Activated T-cell treated with anti-CD3 and anti-CD28 coated beads for 48 hours (primary cell): ENCODE measurements around the gene ROPN1L.
"Not testable (repeated sequence)": the region's sequence is repeated elsewhere in the genome, so short reads cannot be mapped to it uniquely, and the experiment has no call there.

Source experiments
- DNase-seq: peaks from one replicate; pipeline ENCODE4 v3.0.0-alpha.2; 2020; ENCODE audit warnings: low read depth

Gene ROPN1L

DNA sequence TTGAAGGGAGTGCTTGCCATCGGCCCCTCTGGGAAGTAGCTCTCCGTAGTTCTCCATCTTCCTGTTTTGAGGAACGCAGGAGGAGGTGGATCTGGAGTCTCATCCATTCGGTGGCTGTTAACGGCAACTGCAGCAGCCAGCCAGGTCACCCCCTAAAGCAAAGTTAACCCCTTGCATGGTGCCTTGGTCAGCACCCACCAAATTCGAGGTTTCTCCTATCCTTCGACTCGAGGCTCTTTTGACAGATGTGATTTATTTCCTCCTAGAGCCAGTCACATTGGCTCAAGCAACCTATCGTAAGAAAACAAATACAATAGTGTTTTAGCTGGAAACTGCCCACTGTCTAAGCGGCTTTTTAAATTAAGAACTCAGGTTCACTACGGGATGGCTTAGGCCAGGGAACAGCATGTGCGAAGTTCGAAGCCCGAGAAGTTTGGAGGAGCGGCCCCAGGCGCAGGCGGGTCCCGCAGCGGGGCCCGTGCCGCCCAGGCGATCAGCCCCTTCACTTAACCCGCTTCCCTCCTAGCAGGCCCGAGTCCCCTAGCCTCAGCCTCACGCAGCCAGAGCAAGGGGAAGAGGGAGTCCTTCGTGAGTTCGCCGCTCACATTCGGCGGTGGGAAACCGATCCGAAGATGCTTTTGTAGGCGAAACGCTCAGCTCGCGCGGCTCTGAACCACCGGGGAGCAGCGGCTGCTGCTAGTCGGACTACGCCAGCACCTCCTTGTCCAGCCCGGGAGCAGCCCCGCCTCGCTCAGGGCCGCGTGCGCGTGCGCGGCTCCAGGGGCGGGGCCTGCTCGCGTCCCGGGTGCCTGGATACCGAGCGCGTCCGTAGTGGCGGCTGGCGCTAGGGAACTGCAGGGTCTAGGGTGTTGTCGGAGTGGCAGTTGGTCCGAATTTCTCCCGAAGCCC lies at the start of gene ROPN1L:
ROPN1L (plus strand) TSS at position 797 of the 909 bp plus-strand sequence. CDS start 289 bp downstream, outside the sequence.
- DNase-seq = peak; percentile 82

DNA sequence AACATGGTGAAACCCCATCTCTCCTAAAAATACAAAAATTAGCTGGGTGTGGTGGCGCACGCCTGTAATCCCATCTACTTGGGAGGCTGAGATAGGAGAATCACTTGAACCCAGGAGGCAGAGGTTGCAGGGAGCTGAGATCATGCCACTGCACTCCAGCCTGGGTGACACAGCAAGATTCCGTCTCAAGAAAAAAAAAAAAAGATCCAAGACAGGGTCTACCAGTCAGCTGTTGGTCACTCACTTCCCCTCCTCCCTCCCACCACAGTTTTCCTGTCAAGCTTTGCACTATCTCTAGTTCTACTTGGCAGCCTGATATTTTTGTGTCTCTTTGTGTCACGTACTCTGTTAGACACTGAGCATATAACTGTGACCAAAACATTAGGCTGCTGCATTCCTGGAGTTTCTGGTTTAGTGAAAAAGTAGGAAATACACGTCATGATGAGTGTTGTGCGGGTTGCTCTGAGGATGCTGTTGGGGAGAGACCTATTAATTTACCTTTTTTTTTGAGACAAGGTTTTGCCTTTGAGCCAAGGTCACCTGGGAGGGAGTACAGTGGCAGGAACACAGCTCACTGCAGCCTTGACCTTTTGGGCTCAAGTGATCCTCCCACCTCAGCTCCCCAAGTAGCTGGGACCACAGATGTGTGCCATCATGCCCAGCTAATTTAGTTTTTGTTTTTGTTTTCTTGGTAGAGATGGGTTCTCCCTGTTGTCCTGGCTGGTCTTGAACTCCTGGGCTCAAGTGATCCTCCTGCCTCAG lies 48.9 kb upstream of the ROPN1L start:
- not testable (repeated sequence) for DNase-seq

DNA sequence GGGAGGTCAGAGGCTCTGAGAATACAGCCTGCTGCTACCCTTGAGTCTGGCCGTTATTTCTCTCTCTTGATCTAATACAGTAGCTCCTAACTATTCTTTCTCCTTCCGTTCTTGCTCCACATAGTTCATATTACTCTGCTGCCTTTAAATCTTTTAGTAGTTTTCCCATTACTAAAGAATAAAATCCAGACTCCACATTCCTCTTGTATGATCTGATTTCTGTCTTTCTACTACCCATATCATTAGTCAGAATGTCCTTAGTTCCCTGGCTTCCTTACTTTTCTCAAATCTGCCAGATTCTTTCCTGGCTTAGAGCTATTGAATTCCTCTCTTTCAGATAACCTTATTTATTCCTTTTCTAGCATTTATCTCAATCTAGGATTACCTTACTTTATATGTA lies 48.2 kb upstream of the ROPN1L start:
- no peak for DNase-seq

DNA sequence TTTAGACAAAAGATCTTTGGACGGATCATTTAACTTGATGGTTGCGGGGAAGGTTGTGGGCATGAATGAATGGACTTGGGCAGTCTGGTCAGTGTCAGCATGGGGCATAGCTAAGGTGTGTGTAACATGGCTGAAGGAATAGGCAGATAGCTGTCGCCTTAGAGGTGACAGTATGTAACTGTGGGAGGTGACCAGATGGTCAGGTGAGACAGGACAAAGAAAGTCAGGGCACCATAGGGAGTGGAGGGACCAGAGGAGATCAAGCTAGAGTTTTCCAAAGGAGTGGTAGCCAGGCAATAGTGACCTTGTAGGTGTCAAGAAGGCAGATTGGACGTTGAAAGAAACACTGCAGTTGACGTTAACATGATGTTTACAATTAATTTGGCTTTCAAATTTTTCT lies 45.1 kb upstream of the ROPN1L start:
- DNase-seq = no peak

DNA sequence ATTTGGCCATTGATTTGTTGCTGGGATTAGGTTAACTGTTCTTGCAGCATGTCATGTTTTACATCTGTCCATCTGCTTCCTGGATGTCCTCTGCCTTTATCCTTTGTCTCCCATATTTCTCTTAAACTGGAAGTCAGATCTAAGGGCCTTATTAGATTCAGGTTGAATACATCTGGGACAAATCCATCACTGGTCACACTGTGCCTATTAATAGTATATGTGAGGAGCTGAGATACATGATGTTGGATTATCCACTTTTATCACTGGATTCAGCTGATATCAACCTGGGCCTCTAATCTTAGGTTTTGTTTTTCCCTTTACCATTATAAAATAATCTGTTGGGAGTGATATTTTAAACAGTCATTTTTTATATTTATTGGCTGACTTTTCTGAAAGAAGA lies 41.8 kb upstream of the ROPN1L start:
- no peak for DNase-seq

DNA sequence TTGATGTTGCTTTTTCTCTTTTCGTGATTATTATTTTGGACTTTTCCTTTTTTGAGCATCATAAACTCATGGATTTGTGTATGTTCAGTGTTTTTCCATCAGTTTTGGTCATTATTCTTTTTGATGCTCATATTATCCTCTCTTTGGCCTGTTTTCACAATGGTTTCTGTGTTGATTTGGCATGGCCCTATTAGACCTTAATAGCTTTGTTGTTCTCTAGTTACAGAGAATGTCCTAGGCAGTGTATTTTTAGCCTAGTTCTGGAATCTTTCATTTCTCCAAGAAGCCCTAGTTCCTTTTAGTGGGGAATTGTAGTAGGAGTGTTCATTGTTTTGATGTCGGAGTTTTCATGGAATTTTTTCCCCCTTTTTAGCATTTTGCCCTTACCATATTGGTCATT lies 41.3 kb upstream of the ROPN1L start:
- no peak for DNase-seq

DNA sequence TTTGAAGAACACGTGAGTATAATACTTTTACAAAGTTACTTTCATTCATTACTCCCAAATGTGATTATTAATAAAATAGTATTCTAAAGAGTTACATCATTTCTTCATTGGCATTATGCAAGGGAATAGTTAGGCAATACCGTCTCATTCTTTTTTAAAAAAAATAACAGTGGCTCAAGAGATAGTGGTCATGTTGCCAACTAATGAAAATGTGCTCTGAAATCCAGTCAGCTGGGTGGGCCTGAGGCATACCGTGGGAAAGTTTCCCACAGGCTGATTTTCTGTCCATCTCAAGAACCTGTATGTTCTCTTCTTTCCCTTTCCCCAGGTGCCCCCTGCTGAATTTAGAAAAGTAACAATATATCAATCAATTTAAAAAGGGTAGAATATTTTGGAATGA lies 40.8 kb upstream of the ROPN1L start:
- no peak for DNase-seq

DNA sequence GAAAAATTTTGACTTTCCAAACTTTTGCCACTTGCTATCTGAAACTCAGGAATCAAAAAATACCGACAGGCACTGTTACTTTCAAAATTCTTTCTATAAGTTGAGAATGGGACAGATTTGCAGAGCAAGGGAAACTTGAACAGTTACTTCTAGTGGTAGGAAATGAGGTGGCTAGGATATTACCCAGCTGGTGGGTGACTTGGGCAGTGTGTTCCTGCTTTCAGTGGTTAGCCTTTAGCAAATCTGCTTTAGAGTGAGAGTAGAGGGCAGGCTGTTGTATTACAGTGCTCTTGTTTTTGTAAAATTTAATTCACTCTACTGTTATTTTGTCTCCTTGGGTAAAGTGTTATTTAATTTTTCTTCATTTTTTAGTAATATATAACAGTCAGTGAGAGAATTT lies 40.2 kb upstream of the ROPN1L start:
- DNase-seq = no peak

DNA sequence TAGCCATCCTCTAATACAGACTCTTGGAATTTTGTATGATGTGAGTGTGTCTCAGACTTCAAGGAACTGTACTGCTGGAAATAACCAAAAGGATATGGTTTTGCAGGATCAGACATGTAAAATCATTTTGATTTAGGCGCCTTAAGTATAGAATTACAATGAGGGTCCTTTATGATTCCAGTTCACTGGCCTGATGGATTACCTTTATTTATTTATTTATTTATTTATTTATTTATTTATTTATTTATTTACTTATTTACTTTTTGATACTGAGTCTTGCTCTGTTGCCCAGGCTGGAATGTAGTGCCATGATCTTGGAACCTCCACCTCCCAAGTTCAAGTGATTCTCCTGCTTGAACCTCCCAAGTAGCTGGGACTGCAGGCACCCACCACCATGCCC lies 37.9 kb upstream of the ROPN1L start:
- DNase-seq = no peak

DNA sequence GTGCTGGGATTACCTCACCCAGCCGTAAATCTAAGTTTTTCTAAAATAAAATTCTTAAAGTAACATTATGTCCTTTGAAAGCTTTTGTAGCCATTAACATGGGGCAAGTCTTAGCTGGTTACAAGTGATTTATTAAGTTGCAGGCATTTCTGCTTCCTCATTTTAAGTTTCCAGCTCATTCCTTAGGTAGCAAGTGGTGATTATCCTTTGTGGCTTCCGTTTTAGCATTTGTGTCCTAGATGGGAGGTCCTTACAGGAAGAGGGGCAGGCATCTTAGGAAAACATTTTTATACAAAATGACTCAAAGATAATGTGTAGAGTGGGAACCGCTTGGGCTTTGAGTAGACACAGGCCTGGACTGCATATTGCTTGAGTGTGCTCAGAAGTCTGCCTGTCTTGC lies 35.0 kb upstream of the ROPN1L start:
- no peak for DNase-seq

DNA sequence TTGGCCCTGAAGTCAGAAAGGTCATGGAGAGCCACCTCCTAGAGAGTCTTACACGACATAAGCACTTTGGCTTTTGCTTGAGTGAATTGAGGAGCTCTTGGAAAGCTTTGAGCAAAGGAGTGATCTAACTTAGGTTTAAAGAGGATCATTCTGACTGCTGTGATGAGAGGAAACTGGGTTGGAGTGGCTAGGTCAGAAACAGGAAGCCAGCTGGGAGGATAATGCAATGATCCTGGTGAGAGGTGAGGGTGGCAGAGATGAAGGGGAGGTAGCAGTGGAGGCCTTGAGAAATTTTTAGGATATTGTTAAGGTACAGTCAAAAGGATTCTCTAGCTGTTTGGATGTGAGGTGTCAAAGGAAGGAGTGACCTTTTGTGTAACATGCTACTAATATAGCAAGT lies 32.2 kb upstream of the ROPN1L start:
- DNase-seq = no peak

DNA sequence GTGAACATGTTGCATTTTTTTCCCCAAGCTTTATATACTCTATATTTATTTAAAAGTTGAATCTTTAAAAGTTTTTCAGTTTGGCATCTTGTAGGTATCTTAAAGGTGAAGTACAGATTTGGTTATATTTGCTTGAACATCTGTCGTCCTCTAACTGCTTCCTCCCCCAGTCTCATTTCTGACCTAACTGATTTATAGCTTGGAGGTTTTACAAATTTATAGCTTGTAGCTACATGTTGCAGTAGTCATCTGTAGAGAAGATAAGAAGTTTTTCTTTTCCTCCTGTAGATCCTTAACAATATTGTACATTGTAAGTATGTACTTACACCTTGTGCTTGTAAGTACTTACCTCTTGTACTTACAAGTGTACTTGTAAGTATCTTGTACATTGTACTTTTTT lies 31.0 kb upstream of the ROPN1L start:
- DNase-seq = no peak

DNA sequence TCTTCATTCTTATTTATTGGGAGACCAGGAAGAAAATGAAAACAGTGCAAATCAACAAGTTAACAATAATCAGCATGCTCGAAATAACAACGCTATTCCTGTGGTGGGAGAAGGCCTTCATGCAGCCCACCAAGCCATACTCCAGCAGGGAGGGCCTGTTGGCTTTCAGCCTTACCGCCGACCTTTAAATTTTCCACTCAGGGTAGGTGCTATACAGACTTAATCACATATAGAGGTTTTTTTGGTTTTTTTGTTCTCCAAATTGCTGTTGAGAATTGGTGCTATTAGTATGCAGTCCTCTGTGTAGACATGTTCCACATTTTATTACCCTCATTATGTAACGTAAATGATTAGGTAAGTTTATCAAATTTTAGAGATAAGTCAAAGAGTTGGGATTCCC lies 30.3 kb upstream of the ROPN1L start:
- DNase-seq = no peak

DNA sequence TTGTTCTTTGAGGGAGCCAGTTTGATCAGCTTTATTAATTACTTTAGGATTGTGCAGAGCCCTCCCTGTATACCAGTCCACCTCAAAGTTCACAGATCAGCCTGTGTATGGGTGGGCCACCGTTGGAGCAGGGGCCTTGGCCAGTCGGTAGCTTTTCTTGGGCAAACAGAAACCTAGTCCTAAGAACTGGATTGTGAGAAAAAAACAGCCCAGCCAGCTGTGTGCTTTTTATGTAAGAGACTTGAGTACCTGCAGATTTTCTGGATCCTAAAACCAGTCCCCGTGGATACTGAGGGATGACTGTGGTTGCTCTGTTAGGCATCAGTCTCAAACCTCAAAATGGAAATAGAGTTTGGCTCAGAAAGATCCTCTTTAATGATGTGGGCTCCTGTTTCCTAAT lies 24.8 kb upstream of the ROPN1L start:
- DNase-seq = no peak

DNA sequence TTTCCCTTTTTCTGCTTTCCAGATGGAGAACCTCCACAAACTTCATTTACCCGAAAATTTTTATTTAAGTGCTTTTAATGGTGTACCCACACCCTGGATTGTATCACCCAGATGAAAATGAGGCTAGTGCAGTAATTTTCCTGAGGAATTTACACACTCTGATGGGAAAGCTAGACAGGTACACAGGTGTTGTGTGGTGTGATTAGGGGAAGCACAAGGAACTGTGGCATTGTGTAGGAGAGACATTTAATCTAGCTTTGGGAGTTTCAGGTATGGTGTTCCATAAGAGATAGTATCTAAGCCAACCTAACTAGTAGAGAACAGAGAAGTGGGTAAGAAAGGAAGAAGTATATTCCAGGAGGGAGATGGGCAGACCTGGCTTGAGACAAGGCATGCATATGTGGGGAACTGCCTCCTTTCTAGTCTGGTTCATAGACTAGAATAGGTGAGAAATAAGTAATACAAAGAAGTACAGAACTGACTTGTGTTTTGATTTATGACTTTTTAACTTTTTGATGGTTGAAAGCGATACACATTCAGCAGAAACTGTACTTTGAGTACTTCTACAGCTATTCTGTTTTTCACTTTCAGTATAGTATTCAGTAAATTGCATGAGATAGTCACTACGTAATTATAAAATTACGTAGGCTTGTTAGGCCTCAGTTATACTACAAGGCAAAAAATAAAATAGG lies 22.9 kb upstream of the ROPN1L start:
- no peak for DNase-seq

DNA sequence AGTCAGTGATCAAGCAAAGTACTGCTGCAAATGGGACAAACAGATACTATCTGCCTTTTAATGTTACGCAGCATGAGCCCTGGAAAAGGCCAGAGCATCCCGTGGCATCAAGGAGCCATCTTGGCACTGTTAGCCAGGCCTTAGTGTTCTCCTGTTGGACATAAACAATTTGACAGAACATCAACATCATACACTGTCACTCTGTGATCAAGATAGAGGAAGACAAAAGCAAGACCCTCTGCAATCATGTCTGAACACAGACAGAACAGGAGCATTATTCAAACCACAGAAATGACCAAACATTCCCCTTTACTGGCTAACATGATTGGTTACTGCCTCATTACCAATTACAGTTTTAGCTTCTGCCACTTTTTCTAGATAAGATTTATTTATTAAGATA lies 21.2 kb upstream of the ROPN1L start:
- DNase-seq = no peak

DNA sequence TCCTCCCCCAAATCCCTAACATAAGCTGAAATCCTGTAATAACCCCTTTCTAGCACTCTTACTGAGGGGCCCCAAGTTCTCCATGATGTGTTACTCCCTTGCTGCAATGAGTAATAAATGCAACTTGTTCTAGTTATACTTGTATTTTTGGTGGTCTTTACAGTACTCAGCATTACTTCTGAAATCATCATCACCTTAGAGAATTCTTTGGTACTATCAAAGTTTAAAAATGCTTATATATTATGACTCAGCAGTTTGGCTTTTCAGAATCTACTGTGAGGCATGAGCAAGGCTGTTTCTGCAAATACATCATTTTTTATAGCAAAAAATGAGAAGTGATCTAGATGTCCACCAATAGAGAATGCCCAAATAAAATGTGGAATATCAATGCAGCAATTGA lies 20.7 kb upstream of the ROPN1L start:
- DNase-seq = no peak

DNA sequence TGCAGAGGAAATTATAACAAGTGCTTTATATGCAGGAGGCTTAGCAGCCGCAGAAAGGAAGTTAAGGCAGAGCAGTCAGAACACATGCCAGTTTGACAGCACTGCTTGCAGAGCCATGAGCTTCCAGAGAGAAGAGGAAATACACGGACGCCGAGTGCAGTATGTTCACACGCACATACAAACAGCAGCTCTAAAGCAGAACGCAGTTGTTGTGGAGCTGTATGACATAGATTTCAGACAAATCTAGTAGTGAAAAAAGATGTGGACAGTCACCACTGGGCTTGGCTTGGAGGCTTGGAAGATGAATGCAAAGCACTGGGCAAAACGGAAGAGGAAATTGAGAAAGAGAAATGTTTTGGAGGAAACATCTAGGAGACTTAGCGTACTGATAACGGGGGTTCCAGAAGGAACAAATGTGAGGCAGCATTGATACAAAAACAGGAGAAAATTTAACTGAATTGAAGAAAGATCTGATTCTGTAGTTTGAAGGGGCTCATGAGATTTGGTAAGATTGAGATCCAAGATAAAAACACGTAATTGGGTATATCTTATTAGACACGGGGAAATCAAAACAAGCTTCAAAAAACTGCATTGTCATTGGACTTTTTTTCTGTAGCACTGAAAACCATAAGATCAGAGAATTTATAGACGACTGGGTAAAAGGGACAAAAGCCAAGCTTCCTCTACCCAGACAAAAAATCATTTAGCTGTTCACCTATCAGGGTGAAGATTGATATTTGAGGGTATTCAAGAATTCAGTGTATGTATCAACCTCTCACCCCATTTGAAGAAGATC lies 19.6 kb upstream of the ROPN1L start:
- DNase-seq = no peak

DNA sequence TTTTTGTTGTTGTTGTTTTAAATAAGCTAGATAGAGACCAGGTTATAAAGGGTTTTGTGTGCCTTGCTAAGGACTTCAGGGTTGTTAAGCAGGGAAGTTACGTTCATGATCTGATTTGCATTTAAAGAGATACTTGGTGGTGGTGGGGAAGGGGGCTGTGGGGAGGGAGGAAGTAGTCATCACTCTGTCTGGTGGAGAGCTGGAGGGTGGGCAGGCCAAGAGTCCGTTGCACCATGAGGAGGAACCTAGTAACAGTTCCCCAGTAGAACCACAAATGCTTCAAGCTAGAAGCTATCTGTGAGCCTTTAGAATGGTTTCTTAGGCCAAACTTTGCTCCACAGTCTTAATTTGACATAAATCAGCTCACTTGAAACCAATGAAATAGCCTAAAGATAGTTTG lies 18.7 kb upstream of the ROPN1L start:
- DNase-seq = no peak

DNA sequence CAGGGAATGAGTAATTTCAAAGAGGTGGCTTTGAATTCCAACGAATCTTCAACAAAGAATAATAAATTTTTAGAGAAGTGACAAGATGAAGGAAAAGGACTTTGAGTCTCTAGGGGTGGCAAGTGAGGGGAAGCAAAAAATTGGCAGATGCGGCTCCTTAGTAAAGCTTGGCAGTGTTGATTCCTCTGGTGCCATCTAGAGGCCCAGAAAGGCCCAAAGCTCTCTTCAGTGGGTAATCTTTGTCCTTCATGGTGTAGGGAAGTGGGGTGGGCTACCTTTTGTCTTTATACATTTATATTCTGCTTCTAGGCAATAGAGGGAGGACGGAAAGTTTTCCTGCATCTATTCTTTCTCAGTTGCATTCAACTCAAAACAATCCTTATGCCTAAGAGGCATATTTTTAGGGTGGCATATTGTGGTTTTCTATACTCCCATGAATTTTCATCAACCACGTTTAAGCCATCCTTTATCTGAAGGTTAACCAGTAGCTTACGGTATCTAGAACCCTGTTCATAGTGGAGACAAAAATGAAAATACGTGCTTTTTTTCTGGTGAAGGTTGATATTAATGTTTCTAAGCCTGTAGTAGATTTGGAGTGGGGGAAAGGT lies 17.5 kb upstream of the ROPN1L start:
- no peak for DNase-seq

DNA sequence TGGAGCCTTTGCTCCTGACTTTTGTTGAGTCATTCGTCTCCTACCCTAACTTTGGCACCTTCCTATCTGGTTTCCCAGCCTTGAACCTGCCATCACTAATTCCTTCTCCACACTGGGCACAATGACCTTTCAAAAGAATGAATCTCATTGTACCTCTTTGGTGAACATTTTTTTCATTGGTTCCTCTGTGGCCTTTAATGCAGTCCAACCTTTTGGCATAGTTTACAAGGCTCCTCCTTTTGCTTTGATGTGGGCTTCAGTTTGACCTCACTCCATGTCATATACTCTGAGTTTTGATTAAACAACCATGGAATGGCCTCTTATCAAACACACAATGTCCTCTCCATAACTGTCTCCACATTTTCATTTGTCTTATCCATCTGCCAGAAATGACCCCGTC lies 14.5 kb upstream of the ROPN1L start:
- DNase-seq = no peak

DNA sequence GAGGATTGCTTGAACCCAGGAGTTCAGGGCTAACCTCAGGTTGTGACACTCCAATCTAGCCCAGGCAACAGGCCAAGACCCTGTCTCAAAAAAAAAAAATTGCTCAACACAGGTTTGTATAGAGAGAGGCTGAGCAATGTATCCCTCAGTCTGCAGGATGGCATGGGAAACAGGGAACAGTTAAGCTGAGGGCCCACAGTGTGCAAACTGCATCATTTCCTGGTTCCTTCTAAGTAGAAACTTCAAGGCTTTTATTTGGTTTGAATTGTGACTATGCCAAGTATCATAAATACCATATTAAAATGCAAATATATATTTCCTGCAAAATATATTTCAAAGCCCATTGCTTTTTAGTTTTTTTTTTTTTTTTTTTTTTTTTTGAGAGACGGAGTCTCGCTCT lies 13.7 kb upstream of the ROPN1L start:
- DNase-seq = no peak
